PC-9 (cell line): ENCODE measurements around the gene IL11.
"Not testable (repeated sequence)": the region's sequence is repeated elsewhere in the genome, so short reads cannot be mapped to it uniquely, and the experiment has no call there.

Experiments
- EZH2 ChIP-seq: fragments of 200-600 bp; sonication (generic); IDR thresholded peaks from 2 replicates; pipeline ENCODE4 v1.8.0; 2017; ENCODE audit warnings: antibody characterized with exemption, low read depth
- TF ChIP-seq, protein P1 (sequence below): fragments of 200-600 bp; sonication (generic); conservative IDR thresholded peaks from 2 replicates; pipeline ENCODE4 v1.6.1; 2017; ENCODE audit warnings: mixed run types, antibody characterized with exemption, mild to moderate bottlenecking, moderate library complexity

DNA sequence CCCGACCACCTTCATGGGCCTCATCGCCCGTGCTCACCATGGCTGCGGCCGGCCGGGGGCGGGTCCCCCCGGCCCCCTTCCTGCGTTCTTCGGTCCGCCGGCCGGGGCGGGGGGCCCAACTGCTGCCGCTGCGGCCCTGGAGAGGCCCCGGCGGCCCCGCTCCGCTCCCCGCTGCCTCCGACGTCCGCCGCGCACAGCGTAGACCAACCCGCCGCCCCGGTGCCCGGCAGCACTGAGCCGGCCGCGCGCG is 37.2 kb upstream of the IL11 start, which contains the start of gene UBE2S:
- TF ChIP-seq, protein P1, sequence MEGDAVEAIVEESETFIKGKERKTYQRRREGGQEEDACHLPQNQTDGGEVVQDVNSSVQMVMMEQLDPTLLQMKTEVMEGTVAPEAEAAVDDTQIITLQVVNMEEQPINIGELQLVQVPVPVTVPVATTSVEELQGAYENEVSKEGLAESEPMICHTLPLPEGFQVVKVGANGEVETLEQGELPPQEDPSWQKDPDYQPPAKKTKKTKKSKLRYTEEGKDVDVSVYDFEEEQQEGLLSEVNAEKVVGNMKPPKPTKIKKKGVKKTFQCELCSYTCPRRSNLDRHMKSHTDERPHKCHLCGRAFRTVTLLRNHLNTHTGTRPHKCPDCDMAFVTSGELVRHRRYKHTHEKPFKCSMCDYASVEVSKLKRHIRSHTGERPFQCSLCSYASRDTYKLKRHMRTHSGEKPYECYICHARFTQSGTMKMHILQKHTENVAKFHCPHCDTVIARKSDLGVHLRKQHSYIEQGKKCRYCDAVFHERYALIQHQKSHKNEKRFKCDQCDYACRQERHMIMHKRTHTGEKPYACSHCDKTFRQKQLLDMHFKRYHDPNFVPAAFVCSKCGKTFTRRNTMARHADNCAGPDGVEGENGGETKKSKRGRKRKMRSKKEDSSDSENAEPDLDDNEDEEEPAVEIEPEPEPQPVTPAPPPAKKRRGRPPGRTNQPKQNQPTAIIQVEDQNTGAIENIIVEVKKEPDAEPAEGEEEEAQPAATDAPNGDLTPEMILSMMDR: not testable (repeated sequence)
- not testable (repeated sequence) for TF ChIP-seq EZH2
